Stimulated activated CD8-positive, alpha-beta memory T cell treated with anti-CD3 and anti-CD28 coated beads, Interleukin-7, amount 100 ng/mL, for 1 hour (primary cell): ENCODE results near the gene ANKIB1.
"Not testable (repeated sequence)": the region's sequence is repeated elsewhere in the genome, so short reads cannot be mapped to it uniquely, and the experiment has no call there.

Experiments
- DNase-seq, 2 donors: peaks; one replicate each; pipeline ENCODE4 v3.0.0-alpha.2; 2020; ENCODE audit warnings: low read depth in 2 of 2

The ANKIB1 gene

DNA sequence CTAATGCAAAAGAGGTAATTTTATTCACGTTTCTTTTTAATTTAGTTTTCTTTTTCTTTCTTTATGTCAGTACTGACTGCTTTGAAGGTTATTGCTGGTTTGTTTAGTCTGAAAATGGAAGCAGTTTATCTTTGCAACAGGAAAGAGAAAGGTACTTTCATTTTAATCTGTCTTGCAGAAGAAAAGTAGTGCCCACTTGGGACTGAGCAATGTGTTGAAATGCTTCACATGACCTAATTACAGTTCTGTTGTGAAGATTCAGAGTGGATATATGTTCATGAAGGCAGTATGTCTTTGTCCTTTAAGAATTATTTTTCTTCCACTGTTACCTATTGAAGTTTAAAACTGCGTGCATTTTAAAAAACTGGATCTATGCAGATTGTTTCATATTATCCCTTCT lies 80.1 kb downstream of the ANKIB1 start:
- DNase-seq: no peak

DNA sequence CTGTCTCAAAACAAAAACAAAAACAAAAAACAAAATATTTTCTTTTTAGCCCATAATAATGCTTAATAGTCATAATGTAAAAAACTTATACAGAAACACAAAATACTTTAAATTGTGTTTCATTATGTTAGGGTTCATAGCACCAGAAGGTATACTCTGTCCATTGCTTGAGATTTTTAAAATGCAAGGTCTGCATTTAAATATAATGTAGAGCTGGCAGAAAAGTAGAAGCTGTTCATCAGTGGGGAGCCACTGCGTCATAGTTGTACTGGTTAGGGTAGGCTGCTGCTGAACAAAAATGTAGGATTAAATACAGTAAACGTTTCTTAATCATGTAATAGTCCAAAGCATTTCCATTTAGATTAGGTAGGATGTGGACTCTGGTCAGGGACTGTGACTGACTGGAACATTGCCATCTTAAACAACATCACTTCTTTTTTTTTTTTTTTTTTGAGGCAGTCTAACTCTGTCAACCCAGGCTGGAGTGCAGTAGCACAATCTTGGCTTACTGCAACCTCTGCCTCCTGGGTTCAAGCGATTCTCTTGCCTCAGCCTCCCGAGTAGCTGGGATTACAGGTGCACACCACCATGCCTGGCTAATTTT lies 85.2 kb downstream of the ANKIB1 start:
- DNase-seq: no peak

DNA sequence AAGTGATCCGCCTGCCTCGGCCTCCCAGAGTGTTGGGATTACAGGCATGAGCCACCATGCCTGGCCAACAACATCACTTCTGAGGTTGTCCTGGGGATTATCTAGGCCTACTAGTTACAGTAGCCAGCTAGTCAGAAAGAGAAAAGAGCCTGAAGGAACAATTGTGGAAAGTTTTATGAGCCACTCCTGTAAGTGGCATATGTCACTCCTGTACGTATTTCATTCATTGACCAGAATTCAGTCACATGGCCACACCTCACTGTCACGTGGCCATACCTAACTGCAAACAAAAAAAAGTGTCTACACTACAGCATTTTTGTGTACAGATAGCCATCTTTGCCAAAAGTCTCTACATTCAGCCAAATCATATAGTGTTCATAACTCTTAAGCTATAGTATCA lies 85.7 kb downstream of the ANKIB1 start:
- no peak for DNase-seq

DNA sequence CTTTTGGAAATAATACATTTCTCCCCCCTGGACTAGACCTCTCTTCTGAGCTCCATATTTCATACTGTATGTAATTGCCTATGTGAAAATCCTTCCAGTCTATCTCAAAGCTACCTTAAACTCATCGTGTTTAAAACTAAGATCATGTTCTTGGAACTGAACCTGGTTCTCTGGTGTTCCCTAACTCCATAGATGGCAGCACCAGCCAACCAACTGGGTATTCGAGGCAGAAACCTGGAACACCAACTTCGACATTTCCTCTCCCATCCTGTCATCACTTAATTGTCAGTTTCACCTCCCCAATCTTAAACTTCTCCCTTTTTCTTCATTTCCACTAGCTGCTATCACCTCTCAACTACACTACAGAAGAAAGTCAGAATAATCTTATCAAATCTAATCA lies 87.0 kb downstream of the ANKIB1 start:
- DNase-seq: no peak

DNA sequence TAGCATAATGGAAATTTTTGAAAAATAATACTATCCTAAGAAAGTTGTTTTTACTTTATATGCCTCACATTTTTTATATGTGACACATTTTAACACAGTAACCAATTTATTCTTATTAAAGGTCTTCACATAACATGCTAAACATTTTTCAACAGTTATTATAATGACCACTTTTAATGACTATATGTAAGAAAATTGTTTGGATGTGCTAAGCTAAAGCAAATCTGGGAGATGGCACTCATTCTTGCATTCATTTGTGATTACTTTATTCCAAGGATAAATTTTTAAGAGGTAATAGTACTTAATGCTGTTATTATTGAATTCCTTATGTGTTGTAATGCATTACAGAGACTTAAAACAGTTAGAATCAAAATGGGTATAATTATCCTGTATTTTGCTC lies 88.1 kb downstream of the ANKIB1 start:
- no peak for DNase-seq

DNA sequence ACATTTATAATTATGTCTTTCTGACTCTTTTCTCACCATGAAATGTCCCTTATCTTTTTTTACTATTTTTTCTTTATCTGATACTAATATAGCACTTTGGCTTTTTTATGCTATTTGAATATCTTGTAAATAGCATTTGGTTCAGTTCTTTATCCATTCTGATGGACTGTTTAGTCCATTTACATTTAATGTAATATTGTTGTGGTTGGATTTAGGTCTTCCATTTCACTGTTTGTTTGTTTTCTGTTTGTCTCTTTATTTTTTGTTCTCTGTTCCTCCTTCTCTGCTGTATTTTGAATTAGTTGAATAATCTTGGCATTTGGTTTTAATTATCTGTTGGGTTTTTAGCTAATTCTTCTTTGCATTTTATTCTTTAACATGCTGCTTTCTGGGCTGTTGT lies 89.8 kb downstream of the ANKIB1 start:
- no peak for DNase-seq

DNA sequence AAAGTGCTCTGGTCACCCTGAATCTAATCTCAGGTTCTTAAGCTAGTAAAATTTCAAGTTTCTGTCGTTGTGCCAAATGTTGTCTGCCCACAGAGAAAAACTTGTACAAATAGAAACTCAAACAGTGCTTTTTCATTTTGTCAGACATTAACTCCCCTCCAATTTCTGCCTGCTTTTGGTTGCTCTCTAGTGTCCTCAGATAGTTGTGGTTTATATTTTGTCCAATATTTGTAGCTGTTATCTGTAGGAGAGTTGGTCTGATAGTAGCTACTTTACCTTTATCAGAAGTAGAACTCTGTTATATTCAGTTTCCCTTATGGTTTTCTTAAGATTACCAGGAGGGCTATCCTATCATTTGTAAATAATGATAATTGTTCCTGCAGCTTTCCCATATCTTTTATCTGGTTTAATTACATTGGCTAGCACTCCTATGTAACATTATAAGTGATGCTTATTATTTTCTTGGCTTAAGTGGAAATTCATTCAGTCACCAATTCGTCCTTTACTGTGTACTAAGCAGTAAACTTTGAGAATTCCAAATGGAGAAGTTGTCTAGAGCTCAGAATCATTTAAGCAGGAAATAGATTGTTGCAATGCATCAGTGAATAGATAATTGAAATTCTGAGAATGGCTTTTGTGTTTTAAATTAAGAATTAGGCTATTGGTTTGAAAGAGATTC lies 91.0 kb downstream of the ANKIB1 start:
- DNase-seq: no peak

DNA sequence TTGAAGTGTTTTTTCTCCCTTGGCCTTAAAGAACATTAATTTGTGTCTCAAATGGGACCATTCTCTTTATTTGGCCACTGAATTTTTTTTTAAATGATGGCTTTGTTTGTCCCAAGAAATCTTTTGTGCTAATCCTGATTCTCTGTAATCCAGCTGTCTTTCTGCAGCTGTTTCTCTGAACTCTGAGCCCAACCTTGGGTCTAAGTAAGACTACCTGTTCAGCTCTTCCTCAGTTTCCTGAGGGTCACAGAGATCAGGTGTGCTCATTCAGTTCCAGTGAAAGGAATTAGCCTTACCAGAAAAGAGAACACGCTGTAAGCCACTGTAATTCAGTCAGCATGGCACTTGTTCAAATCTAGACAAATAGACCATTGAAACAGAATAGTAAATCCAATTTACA lies 94.2 kb downstream of the ANKIB1 start:
- DNase-seq: no peak

DNA sequence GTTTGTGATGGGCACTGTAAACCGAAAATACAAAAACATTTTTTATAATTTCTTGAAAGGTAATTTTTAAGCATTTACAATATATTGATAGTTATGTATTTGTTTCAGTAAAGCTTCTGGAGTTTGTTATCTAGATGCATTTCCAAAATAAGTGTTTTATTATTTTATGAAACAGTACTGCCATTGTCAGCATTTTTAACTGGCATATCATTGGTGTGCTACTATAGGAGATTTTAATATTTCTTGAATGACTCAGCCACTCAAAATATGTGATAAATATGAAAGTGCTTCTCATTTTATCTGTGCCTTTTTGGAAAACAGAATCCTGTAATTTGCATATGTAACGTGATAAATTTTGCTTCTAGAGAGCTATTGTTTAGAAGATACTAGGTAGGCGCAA lies 97.9 kb downstream of the ANKIB1 start:
- DNase-seq: no peak

DNA sequence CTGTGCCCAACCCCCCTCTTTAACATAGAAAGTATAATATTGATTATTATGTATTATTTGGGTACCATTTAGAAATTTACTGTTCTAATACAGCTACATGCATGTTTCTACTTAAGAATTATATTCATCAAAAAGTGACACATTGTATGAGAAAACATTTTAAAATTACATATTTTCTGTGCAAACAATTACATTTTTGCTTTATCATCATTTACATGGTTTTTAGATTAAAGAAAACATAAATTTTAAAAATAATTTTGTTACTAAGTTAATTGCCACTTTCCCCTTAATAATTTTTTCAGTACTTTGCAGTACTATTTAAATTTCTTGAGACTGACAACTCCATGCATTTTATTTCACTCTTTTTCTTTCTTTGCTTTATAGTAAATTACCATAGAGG lies 106.2 kb downstream of the ANKIB1 start:
- DNase-seq: no peak

DNA sequence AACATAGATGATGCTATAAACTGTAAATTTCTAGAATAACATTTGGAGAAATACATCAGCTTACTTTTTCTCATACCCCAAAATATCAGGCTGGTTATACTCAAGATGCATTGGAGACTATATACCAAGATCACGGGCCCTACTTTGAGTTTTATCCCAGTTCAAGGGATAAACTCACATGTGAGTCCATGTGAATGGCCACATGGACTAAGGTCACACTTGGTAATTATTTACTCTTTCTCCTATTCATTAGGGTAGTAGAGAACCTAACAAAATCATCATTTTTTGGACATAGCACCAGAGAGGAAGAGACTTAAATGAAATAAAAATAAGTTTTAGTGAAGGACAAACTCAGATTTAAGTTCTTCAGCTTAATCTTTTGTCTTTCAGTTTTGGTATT lies 108.4 kb downstream of the ANKIB1 start:
- no peak for DNase-seq

DNA sequence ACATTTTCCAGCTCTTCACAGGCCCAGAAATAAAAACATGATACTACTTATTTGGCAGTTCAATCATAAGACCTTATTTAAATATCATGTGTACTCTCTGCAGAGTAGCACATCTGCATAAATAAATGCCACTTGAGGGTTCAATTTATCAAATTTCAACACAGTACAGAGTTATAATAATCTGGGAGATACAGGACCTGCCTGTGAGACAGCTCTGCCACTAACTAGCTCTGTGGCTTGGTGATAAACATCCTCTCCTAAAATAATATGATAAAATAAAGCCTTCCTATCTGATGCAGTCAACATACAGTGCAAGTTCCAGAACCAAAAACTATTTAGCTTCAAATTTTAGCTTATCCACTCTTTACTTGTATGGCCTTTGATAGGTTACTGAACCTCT lies 110.6 kb downstream of the ANKIB1 start:
- no peak for DNase-seq

DNA sequence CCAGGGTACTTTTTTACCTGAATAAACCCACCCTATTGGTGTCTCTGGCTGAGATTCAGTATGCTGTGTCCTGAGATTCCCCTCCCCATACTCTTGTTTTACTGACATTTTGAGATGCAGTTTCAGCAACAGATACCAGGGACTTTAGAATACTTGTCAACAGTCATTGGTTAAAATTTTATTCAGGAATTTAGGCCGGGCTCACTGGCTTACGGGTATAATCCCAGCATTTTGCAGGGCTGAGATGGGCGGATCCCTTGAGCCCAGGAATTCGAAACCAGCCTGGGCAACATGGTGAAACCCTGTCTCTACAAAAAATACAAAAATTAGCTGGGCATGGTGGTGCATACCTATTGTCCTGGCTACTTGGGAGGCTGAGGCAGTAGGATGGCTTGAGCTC lies 111.5 kb downstream of the ANKIB1 start:
- no peak for DNase-seq

DNA sequence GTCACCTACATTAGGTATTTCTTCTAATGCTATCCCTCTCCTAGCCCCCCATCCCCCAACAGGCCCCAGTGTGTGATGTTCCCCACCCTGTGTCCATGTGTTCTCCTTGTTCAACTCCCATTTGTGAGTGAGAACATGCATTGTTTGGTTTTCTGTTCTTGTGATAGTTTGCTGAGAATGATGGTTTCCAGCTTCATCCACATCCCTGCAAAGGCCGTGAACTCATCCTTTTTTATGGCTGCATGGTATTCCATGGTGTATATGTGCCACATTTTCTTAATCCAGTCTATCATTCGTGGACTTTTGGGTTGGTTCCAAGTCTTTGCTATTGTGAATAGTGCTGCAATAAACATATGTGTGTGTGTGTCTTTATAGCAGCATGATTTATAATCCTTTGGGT lies 113.4 kb downstream of the ANKIB1 start:
- DNase-seq: not testable (repeated sequence)

DNA sequence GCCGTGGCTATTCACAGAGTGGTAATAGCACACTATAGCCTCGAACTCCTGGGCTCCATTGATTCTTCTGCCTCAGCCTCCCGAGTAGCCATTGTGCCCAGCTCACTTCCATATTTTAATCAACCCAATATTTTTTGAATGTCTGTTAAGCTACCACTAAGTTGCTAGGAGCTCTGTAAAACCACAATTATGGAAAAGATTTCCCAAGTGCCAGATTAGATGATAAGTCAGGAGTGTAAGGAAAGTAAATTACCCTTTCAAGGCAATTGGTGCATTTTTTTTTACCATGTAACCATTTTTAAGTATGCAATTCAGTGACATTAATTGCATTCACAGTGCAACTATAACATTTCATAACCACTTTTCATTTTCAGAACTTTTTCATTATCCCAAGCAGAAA lies 114.0 kb downstream of the ANKIB1 start:
- no peak for DNase-seq

DNA sequence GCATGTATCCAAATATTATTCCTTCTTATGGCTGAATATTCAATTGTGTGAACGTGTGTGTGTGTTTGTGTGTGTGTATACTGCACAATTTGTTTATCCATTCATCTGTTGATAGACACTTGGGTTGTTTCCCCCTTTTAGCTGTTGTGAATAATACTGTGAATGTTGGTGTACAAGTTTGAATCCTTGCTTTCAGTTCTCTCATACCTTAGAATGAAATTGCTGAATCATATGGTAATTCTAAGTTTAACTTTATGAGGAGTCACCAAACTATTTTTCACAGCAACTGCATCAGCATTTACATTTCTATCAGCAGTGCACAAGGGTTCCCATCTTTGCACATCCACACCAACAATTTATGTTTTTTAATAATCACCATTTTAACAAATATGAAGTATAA lies 114.6 kb downstream of the ANKIB1 start:
- DNase-seq: no peak

DNA sequence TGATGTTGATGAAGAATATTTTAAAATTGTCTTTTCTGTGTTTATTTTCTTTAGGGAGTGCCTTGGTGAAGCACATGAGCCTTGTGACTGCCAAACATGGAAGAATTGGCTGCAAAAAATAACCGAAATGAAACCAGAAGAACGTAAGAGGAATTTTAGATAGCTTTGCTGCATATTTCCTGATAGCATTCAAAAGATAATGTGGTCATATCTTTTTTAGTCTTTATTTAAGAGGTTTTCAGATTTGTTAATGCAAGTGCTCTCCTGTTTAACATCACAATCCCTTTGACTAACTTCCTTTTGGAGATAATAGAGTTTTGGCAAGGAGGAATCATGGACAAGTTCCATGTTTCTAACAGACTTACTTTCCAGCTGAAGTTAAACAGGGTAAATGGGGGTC lies 116.4 kb downstream of the ANKIB1 start:
- DNase-seq: no peak

DNA sequence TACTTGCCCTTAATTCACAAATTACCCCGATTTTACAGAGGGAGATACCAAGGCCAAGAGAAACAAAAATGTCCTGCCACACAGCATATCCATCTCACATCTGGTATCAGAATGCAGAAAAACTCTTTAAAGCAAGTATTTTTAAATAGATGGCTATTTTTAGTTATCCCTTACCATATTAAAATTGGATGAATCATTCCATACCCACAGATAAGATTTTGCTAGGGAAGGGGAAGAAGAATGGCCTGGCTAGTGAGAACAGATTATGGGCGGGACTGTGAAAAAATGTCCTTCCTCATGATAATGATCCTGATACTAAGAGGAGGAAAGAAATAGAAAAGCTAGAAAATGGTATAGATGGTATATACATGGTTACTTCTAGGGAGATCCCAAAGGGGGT lies 121.0 kb downstream of the ANKIB1 start:
- no peak for DNase-seq

DNA sequence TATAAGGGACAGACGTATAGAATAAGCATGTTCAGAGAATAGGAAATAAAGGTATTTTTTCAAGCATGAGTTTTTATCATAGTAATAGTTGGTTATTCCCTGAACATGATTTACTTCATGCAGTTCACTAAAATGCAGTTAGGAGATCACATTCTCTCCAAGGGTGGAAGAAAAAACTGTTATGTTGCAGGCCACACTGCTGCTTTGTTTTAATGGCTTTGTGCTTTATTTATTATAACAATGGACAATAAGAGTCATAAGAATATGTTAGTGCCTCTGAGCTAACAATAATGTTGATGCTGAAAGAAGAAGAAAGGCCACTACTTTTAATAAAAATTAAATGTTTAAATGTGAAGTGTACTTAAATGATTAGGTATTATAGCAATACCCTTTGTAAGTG lies 123.0 kb downstream of the ANKIB1 start:
- DNase-seq: no peak

DNA sequence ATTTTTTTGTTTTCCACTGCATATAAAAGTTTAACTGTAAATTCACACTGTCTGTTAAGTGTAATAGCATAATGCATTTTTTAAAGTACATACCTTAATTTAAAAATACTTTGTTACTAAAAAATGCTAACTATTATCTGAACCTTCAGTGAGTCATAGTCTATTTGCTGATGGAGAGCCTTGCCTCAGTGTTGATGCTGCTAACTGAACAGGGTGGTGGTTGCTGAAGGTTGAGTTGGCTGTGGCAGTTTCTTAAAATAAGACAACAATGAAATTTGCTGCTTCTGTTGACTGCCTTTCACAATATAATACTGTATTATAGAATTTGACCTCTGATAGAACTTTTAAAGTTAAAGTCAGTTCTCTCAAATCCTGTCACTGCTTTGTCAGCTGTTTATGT lies 129.2 kb downstream of the ANKIB1 start:
- no peak for DNase-seq

DNA sequence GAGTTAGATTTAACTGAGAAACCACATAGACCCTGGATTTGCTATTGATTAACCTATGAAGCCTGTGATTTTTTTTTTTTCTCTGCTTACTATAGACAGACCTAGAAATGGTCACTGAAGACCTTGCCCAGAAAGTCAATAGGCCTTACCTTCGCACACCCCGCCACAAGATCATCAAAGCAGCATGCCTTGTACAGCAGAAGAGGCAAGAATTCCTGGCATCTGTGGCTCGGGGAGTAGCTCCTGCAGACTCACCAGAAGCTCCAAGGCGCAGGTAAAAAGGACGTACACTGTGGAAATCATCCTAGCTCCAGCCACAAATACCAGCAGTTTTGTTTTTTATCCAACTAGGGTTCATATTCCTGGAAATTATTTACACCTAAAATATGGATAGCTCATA lies 145.3 kb downstream of the ANKIB1 start:
- DNase-seq: no peak

DNA sequence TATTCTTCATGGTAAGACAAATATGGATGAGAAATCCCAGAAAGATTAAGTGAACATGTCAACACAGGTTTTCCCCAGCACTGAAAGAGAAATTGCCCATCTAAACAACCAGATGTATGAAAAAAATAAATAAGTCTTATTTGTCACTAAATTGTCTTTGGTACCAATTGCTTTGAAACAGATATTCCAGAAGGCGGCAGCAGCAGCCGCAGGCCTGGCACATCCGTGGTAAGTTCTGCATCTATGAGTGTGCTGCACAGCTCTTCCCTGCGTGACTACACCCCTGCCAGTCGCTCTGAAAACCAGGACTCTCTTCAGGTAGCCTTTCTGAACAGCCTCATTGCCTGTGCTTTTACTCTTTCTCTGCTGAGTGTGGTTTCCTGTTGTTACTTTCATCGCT lies 151.8 kb downstream of the ANKIB1 start:
- no peak for DNase-seq

DNA sequence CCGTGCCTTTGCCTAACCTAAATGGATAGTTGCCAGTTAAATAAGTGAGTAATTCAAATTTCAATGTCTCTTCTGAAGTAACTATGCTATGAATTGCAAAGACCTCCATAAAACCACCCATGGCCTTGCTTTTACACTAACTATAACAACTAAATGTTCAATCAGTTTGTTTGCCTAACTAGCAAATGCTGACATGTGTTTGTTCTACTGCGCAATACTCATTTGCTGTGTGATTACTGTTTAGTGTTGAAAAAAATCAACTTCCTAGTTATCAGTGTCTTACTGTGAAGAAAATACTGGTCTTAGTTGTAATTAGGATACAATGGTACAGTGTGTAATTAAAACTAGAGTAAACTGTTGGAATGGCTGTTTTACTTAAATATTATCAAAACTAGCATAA lies 154.2 kb downstream of the ANKIB1 start:
- DNase-seq: no peak
